GM19467 (cell line): Measurements from ENCODE around the gene POMZP3.
"Not testable (repeated sequence)": the region's sequence is repeated elsewhere in the genome, so short reads cannot be mapped to it uniquely, and the experiment has no call there.

Experiments
- ATAC-seq: cut with Tn5 transposase; IDR thresholded peaks from one replicate; pipeline ENCODE4 v1.9.1; 2021; ENCODE audit warnings: mild to moderate bottlenecking, moderate library complexity; ENCODE audit not compliant: unreplicated experiment

Gene POMZP3

DNA sequence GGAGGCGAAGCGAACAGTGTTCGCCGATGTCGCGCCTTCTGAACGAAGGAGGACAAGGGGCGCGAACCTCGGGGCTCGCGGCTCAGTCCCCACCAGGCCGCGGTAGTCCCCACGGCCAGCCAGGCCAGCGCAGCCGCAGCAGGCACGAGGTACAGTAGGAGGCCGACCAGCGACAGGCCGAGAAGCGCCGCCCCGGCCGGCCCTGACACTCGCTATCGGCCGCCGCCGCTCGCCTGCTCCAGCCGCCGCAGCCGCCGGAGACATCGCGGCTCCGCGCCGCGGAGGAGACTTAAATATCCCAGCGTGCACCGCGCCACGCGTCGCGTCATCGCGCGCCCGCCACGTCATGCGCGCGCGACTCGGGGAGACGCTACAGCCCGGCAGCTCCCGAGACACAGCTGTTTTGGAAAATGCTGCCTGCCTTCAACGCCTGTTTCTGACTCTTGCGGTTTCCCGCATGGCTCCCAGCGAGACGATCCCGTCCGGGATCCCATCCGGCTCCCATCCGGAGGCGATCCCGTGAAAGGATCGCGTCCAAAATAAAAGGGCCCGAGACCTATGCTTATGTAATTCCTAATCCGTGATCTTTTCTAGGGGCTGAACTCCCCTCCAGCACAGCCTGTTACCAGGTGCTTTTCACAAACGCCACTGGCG lies at the start of gene POMZP3:
TSS of gene POMZP3 (minus strand) at position 291 of the 654 bp plus-strand sequence. CDS start 1,215 bp downstream, outside the sequence.
- peak; percentile 69 for ATAC-seq

DNA sequence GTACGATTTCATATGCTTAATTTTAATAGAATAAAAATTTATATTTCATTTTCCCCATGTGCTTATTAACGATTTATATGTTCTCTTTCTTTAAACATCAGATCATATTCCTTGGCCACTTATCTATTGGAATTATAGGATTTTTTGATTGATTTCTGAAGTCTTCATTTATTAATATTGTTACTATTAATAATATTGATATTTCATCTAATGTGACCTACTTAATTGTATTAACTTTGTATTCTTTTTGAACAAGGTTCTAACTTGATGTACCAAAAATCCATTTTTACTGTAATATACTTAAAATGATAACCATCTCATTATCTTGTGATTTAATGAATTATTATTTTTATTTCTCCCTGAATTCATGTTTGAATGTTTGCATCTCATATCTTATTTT lies 48.7 kb upstream of the POMZP3 start:
- not testable (repeated sequence) for ATAC-seq

DNA sequence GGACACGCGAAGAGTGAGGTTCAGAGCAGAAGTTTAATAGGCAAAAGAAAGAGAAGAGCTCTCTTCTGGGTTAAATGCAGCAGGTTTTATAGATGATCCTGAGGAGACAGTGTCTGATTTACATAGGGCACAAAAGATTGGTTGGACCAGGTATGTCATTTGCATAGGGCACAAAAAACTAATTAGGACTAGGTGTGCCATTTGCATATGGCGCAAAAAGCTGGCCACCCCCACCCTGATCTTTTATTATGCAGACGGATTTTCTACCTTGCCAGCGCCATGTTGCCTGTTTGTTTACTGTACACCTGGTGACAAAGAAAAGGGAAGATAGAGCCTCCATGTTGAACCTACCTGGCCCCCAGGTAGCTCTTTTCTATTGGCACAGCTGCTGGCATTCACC lies 46.3 kb upstream of the POMZP3 start:
- not testable (repeated sequence) for ATAC-seq

DNA sequence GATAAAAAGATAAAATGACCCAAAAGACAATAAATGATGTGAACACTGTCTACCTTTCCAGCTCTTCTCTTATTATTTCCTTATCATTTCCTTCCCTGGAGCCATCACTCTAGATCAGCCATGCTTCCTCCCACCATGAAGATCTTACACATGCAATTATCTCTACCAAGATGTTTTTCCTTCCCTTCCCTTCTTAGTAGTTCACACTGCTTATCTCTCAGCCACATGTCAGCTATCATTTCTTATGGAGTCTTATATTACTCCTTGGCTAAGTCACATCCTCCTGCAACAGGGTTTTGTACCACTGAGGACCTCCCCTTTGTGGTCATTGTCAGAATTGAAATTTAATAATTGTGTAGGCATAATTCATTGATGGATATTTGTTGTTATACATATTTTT lies 32.1 kb upstream of the POMZP3 start:
- not testable (repeated sequence) for ATAC-seq

DNA sequence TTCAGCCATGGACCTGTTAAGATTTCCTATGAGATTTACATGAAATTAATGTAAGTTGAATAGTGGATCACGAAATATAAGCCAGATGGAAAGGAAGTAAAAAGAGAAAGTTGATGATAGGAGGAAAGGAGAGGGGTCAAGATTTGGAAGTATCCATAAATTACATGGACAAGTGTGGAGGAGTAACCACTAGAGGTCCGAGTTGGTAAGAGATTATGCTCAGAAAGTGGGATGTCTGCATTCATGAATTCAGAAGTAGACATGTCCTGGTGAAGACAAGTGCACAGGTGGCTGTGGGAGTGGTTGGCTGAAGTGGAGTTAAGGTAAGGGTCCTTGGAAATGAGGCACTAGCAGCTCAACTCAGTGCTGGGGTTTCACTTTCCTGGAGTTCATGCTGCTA lies 29.3 kb upstream of the POMZP3 start:
- ATAC-seq = not testable (repeated sequence)

DNA sequence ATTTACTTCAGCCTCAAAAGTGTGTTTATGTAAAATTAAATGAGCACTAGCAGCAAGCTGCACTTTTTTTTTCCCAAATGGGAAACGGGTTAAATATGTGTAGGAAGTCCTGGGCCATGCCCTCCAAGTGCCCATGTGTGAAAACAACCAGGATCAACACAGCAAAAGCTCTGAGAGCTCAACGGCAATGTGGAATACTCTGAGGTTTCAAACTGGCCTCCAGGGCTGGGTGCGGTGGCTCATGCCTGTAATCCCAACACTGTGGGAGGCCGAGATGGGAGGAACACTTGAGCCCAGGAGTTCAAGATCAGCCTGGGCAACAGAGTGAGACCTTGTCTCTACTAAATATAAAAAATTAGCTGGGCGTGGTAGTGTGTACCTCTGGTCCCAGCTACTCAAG lies 15.5 kb upstream of the POMZP3 start:
- not testable (repeated sequence) for ATAC-seq

DNA sequence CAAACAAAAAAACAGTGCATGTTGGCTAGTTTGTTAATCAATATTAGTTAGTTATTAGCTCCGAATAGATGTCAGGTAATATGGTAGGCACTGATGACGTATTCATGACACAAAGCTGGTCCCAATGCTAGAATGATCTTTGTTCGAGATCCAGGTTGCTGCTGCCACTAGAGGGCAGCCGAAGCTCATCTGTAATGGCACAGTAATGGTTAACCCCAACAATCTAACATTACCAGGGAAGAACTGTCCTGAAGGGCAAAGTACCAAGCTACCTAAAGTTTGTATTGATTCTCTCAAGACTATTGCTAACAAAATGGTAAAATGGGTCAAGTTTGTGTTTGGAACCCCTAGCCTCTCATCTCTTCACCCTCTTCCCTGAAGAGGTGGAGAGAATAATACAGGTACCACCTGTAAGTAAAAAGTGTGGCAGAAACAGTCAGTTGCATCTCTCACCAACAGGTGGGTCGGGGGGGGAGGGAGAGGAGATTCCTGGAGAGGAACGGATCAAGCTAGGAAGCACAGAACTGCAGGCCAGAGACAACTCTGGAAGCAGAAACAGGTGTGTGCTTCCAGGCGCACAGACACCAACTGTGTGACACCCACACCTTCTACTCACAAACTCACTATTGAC lies 10.1 kb upstream of the POMZP3 start:
- ATAC-seq = peak; percentile 83

DNA sequence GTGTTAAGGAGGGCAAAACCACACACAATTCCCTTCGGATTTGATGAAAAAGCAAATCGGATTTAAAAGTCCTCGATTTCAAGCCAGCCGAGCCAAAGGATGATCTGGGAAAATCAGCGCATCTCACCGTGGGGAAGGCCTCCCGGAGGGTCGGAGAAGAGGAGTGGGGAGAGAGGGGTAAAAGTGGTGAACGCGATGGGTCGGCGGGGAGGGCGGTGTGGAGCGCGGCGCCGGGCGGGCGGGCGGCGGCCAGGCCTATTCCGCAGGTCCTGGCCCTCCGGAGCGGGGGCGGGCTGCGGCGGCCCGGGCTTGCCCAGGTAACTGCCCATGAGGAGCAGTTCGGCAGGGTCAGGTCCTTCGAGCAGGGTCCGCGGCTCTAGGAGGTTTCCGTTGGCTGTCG lies 498 bp downstream of the POMZP3 start:
- peak; percentile 50 for ATAC-seq

DNA sequence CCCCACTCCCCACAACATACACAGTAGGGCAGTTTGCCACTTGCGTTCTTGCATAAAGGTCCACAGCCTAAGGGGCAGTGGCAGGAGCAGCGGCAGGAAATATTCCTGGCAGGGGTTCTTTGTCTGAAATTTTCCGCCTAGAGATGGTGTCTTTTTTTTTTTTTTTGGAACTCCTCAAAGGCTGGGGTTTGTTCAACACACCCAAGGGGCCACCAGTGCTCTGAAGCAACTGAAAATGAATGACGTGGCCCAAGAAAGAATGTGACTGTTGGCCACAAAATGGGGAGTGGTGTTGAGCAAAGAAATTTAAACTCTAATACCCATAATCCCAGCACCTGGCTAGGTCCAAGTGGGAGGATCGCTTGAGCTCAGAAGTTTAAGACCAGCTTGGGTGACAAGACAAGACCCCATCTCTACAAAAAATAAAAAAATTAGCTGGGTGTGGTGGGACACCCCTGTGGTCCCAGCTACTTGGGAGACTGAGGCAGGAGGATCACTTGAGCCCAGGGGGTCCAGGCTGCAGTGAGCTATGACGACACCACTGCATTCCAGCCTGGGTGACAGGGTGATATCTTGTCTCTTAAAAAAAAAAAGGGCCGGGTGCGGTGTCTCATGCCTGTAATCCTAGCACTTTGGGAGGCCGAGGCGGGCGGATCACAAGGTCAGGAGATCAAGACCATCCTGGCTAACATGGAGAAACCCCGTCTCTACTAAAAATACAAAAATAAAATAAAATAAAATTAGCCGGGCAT lies 7.5 kb downstream of the POMZP3 start:
- ATAC-seq = not testable (repeated sequence)

DNA sequence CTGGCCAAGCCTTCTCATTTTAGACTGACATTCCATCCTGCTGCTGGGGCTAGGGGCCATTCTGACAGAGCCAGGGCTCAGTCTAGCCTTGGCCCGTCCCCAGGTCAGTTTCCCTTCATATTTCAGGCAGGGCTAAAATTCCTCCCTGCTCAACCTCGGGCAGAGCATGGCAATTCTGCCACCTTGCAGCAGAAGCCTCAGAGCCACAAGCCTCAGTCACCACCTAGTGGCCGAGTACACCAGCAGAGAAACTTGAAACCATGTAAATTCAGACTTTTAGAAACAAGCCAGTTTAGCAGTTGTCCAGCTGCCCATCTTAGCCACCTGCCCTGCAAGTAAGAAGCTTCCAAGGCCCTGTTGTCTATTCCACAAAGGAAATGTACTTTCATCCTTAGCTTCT lies 13.3 kb downstream of the POMZP3 start:
- not testable (repeated sequence) for ATAC-seq

DNA sequence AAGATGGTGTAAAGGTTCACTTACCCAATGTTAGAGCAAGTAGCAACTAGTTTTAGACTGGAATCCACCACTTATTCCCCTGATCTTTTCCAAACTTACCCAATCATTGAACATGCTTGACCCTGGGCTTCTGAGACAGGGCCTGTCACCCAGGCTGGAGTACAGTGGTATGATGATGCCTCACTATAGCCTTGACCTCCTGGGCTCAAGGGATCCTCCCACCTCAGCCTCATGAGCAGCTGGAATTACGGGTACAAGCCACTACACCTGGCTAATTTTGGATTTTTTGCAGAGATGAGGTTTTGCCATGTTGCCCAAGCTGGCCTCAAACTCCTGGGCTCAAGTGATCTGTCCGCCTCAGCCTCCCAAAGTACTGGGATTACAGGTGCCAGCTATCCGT lies 14.8 kb downstream of the POMZP3 start:
- not testable (repeated sequence) for ATAC-seq

DNA sequence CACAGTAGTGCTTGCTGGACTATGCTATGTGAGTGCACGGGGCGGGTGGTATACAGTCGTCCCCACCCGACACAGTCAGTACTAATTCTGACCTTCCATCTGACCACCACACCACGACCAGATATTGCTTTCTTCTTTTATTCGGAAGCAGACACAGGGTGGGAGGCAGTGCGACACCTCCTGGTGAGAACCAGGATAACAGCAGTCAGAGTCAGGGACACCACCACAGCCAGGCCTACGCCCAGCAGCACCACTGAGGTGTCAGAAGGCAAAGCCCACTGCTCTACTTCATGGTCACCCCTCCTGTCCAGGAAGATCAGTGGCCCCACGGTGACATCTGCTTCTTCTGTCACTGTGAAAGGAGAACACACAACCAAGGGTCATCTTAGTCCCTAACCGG lies 17.2 kb downstream of the POMZP3 start:
- peak; percentile 47 for ATAC-seq

DNA sequence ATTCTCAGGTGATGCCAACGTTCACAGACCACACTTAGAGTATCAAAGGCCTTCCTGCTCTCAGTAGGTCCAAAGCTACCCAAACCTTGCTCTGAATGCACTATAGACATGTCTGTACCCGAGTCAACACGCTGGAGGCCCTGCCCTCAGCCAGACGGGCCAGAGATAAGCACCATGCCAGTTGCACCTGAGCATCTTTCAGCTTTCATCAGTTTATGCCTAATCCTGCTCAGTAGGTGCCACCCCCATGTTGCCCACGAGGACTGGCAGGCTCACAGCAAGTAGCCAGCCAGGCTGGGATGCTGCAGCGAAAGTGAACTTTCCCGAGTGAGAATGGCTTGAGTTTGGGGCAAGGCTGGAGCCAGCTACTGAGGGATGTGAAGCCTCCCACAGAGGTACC lies 18.6 kb downstream of the POMZP3 start:
- not testable (repeated sequence) for ATAC-seq

DNA sequence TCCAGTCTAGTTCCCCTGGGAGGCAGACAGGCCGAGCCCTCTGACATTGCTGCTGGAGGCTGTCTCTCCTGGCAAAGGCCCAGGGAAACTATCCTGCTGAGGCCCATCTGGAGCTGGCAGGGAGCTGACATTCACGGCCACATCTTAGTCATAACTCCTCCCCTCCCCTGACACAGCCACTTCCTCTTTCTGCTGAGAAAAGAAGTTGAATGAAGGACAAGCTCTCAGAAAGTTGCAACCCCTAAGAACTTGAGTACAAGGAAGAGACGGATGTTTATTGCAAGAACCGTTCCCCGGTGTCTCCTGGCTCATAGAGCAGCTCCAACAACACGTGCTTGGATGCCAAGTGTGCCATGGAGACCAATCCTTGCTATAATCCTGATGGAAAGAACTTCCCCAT lies 21.1 kb downstream of the POMZP3 start:
- peak; percentile 94 for ATAC-seq

DNA sequence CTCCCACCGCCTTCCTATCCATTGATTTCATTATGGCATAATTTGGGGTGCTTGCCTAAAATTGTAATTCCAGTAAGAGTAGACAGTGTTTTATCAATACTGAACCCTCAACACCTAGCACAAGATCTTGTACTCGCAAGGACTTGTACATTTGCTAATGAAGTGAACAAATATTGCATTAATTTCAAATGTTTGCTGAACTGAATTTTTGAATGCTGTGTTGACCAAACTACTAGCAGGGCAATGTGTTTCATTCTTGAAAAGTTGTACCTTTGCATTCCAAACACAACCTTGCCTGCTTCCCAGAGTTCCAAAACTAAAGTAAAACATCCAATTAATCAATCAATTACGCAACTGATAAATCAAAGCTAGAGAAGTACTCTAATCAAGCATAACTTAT lies 26.4 kb downstream of the POMZP3 start:
- not testable (repeated sequence) for ATAC-seq

DNA sequence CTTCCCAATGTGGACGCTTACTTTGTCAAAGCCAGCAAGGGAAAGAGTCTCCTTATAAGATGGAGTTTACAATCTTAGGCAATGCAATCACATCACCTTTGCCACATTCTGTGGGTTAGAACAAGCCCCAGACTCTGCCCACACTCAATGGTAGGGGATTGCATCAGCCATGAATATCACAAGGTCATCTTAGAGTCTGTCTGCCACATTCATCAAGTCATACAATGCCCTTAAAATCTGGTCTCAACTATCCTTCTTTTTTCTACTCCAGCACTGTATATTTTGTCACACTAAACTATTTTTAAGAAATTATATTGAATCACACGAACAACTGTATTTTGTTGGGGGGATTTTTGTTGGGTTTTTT lies 27.0 kb downstream of the POMZP3 start:
- ATAC-seq = not testable (repeated sequence)

DNA sequence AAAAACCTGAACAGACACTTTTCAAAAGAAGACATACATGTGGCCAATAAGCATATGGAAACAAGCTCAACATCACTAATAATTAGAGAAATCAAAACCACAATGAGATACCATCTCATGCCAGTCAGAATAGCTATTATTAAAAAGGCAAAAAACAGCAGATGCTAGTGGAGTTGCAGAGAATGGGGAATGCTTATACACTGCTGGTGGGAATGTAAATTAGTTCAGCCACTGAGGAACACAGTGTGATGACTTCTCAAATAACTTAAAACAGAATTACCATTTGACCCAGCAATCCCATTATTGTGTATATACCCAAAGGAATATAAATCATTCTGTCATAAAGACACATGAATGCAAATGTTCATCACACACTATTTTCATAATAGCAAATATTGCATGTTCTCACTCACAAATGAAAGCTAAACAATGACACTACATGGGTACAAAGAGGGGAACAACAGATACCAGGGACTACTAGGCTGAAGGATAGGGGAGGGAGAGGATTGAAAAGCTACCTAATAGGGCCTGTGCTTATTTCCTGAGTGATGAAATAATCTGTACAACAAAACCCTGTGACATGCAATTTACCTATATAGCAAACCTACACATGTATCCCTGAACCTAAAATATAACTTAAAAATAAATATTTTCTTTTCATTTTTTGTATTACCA lies 28.4 kb downstream of the POMZP3 start:
- ATAC-seq = not testable (repeated sequence)

DNA sequence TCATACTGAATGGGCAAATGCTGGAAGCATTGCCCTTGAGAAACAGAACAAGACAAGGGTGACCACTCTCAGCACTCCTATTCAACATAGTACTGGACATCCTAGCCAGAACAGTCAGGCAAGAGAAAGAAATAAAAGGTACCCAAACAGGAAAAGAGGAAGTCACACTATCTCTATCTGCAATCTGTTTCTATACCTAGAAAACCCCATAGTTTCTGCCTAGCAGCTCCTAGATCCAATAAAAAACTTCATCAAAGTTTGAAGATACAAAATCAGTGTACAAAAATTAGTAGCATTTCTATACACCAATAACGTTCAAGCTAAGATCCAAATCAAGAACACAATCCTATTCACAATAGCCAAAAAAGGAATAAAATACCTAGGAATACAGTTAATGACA lies 29.8 kb downstream of the POMZP3 start:
- not testable (repeated sequence) for ATAC-seq

DNA sequence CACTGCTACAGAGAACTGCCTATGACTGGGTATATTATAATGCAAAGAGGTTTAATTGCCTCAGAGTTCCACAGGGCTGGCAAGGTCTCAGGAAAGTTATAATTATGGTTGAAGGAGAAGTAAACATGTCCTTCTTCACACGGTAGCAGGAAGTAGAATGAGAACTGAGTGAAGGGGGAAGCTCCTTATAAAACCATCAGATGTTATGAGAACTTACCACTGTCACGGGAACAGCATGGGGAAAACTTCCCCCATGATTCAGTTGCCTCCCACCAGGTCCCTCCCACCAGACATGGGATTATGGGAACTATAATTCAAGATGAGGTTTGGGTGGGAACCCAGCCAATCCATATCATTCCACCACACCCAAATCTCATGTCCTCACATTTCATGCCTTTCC lies 34.4 kb downstream of the POMZP3 start:
- ATAC-seq = not testable (repeated sequence)

DNA sequence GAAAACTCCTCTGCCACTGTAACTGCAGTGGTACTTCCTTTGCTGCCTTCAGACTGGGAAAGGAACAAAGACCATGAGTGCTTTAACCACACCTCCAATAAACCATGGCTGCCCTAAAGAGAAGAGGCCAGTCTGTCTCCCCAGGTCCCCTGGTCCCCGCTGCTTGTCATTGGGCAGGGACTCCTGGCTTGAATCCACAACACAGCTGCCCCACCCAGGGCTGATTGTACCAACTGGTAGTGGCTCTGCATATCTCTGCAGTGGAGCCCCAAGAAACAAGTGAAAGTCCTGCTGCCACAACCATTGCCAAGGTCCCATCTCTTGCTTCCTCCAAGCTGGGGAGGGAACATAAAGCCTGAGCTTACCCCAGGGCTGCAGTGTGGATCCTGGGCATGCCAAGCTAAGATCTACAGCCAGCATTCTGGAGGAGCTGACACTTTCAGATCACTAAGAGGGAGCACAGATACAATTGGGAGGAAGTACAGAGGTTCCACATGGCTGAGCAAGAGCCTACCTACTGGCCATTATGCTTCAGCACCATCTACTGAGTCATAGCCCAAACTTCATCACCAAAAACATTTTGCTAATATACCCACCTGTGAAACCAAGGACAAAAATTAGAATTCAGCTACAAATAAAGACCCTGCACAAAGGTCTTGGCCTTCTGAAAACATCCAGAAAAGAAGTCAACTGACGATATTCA lies 35.3 kb downstream of the POMZP3 start:
- ATAC-seq = peak; percentile 66

DNA sequence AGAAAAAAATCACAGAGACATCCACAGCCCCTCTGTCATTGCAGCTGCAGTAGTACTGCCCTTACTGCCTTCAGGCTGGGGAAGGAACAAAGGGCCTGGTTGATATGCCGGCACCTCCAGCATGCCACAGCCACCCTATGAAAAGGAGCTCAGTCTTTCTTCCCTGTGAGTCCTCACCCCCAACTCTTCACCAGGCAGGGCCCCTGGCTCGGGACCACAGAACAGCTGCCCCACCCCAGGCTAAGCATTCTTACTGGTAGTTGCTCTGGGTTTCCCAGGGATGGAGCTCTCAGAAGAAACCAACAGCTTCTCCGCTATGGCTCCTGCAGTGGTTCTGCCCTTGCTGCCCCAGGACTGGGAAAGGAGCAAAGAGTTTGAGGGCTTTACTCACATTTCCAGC lies 36.0 kb downstream of the POMZP3 start:
- not testable (repeated sequence) for ATAC-seq
